GM19023 (cell line): ENCODE measurements around the gene SLC19A1.
"Not testable (repeated sequence)": the region's sequence is repeated elsewhere in the genome, so short reads cannot be mapped to it uniquely, and the experiment has no call there.

Experiments used
- ATAC-seq: cut with Tn5 transposase; IDR thresholded peaks from one replicate; pipeline ENCODE4 v1.9.1; 2021; ENCODE audit warnings: mild to moderate bottlenecking, moderate library complexity; ENCODE audit not compliant: unreplicated experiment

SLC19A1 gene

GRCh38 chr21:45576838-45577737, 34.8 kb upstream of the SLC19A1 start:
- ATAC-seq, result no peak

DNA sequence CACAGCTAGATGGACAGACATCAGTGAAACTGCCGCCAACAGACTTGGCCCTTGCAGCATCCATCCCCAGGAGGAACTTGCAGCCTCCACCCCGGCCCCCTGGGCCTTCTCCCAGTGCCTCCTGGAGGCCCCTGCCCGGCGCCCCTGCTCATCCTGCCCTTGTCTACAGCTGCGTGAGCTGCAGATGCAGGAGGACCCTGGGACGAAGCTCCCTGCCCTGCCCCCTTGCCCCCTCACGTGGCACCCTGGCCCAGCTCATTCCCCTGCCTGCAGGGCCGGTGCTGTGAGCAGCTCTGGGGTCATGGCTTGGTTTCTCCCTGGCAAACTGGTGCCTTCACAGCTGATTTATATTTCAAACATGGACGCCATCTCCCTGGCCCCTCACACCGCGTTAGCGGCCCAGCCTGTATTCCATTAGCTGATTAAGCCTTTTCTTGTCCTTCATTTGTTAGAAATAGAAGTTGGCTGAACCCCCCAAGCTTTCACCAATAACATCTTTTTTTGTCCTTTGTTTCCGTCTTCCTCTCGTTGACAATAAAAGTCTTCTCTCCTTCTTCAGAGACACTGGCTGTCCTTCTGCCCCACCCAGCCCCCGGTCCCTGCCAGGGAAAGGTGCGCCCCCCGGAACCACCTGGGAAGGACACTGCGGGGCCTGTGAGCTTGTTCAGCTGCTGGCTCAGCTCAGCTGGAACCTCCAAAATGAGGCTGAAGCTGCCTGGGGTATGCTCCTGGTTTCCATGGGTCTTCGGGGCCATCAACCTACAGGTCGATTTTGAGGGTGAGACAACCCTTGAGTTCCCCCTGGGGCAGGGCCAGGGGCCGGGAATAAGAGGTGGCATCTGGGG, 34.0 kb upstream of the SLC19A1 start:
- no peak for ATAC-seq

- no peak for ATAC-seq
These were observed 33.2 kb upstream of the SLC19A1 start for GRCh38 chr21:45575304-45575992.

DNA sequence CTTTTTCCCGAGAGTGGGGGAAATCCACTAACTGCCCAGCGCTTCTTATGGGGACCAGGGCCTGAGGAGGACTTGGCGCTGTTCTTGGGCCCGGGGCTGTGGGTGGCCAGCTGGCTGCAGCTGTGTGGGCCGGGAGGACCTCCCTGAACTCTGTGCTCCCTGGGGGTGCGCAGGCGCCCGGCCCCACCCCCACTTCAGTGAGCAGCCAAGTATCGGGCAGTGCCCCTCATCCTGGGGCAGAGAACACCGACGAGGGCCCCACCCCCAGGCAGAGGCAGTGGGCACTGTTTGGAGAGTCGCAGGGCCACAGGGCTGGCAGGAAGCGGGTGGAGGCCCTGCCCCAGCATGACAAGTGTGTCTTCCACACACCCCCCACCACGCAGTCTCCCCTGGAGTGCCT, 32.5 kb upstream of the SLC19A1 start:
- no peak for ATAC-seq

DNA sequence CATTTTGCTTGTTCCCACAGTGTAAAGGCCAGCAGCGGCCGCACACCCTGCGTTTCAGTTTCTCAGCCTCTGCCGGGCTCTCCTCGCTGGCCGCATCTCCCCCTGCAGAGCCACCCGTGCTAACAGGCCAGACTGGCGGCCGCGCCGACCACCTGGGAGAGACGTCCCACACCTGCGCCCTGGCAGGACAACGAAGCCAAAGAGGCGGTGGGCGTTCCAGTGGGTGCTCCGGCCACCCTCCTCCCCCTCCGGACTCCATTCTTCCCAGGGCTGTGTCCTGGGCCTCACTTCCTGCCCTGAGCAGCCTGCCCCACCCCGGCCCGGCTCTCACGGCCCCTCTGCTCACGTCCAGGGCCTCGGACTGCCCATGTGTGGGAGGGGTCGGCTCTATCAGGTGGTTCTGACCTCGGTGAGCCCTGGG, 31.9 kb upstream of the SLC19A1 start:
- no peak for ATAC-seq

DNA sequence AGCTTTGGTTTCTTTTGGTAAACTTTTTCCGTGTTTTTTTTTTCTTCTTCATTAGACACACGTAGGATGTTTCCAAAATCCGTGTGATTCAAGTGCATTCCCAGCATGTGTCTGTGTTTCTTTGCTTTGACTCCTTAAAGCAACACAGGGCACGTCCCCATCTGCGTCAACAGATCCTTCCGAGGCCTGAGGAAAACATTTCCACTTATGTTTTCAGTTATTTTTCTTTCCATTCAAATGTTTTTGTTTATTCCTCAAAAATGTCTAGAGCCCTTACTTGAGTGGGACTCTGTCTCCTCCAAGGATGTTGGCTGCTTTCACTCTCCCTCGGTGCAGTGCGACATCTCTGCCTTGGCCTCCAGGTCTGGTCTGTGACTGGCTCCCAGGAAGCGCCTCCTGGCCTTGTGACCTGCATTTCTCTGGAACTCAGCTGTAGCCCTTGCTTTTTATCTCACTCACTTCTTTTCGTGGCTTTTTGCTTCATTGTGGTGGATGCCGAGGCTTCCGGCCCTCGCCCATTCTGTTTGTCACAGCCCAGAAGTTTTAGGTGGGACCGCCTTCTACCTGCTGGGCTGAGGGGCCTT, 31.3 kb upstream of the SLC19A1 start:
- ATAC-seq, result no peak

- ATAC-seq, result no peak
These were observed 30.7 kb upstream of the SLC19A1 start for GRCh38 chr21:45572783-45573451.

GRCh38 chr21:45572231-45572630, 30.0 kb upstream of the SLC19A1 start:
- ATAC-seq, result no peak

DNA sequence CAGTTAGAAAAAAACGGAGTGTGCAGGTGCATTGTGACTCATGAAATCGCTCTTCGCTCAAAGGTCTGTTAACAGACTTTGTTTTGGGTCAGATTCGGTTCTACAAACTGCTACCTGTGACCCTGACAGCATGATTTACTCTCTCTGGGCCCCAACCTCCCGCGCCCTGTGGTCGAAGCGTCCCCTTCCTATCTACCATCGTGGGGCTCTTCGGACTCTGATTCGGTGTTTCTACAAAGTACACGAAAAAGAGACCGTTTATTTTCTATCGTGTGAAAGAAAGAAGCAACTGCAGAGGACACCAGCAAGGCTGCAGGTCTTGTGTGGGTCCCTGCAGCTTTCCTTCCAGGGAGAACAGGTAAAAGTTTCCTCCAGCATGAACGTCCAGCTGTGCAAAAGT, 29.4 kb upstream of the SLC19A1 start:
- no peak for ATAC-seq

- no peak for ATAC-seq
These were observed 28.8 kb upstream of the SLC19A1 start for GRCh38 chr21:45570826-45571601.

DNA sequence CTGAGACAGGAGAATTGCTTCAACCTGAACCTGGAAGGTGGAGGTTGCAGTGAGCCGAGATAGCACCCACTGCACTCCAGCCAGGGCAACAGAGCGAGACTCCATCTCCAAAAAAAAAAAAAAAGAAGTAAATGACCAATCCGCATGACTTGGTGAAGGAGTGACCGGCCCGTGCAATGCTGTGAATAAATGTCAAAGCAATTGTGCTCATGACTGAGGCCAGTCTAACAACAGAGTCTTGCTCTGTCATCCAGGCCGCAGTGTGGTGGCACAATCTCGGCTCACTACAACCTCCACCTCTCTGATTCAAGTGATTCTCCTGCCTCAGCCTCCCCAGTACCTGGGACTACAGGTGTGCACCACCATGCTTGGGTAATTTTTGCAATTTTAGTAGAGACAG, 27.8 kb upstream of the SLC19A1 start:
- ATAC-seq, result no peak

DNA sequence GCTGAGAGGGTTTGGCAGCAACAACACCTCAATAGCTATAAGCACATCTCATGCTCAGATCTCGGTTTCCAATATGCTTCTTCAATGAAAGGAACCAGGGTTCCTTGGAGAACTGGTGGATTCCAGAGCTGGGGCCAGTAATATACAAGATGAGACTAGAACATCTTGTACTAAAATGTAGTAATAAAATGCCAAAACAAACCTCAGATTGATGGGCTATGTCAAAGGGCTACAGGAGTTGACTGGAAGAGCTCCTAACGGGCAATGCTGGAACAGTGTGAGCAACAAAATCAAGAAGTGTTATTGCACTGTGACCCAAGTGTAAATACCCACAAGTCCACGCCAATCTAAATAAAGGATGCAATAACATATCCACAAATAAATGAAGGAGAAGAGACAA, 26.1 kb upstream of the SLC19A1 start:
- ATAC-seq, result no peak

- ATAC-seq, result not testable (repeated sequence)
These were observed 21.9 kb upstream of the SLC19A1 start for GRCh38 chr21:45564137-45564536.

GRCh38 chr21:45562965-45563364, 20.7 kb upstream of the SLC19A1 start:
- ATAC-seq, result no peak

DNA sequence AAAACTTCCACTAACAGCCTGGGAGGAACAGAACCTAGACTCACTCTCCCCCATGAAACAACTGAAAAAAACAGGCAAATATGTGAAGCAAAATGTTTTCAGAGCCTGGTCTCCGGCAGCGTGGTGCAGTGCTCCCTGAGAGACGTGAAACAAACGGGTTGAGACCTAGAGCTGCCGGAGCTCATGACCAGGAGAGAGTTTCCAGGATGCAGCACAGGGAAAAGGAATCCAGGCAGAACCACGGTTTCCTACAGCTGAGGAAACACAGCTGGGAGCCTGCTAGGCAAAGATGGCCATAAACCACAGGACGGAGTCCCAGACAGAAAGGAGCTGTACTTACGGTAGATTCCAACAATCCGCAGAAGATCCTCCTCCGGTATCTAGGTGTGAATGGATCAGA, 20.2 kb upstream of the SLC19A1 start:
- no peak for ATAC-seq

GRCh38 chr21:45561241-45561640, 19.0 kb upstream of the SLC19A1 start:
- ATAC-seq, result not testable (repeated sequence)

DNA sequence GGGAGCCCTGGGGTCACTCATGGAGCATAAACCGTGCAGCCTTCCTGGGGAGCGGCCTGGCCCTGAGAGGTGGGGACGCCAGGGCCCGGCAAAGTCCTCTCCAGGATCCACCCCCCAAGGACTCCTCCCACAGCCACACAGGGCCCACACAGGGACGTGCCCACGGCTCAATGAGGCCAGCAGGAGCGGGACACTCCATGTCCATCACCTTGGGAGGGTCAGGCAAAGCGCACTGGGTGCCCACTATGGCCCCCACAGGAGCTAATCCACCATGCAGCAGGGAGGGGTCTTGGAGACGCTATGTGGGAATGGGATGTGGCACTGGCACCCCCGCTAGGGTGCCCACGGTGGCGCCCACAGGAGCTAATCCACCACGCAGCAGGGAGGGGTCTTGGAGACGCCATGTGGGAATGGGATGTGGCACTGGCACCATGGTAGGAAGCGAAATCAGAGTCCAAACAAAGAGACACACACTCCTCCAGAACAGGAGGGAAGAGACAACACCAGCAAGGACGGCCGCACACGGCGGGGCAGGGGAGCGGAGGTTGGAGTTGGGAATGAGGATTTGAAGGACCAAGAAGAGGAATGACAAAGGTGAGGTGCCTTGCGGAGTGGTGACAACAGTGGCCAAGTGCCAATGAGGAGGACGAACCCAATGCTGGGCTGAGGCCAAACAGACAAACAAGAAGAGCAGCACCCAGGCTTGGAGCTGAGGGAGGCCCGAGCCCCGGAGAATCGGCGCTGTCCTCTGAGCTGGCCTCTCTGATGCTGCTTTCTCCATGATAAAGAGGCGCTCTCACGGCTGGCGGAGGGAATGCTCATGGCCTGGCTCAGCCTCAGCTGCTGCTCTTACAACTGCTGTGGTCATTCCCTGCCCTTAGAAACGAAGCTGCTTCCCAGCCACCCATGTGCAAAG, 18.1 kb upstream of the SLC19A1 start:
- ATAC-seq, result no peak

- ATAC-seq, result no peak
These were observed 17.2 kb upstream of the SLC19A1 start for GRCh38 chr21:45559216-45560105.
